Fibroblast of villous mesenchyme (primary cell): ENCODE measurements around the gene AP5B1. TPM values are rescaled to one million over a fixed set of nuclear protein-coding genes. Genes with fewer than 3 reads are reported as not detected.
"Not testable (repeated sequence)": the region's sequence is repeated elsewhere in the genome, so short reads cannot be mapped to it uniquely, and the experiment has no call there.

ENCODE experiments used
- DNase-seq: peaks from one replicate; pipeline ENCODE4 v3.0.0-alpha.2; 2010; ENCODE audit warnings: low read depth
- H3K4me3 ChIP-seq: 2 replicates; pipeline ENCODE4 v1.5.1; 2011; ENCODE audit warnings: low read depth, mild to moderate bottlenecking, low read length
- total RNA-seq: library from RNA; depleted of rRNA; stranded (reverse); fragments of >200 nt; gene quantifications from 2 replicates; pipeline ENCODE4 v1.2.3, GENCODE V29; 2012
- TF ChIP-seq, protein P1 (sequence below): IDR thresholded peaks from 2 replicates; pipeline ENCODE4 v1.5.1; 2012; ENCODE audit warnings: low read depth, mild to moderate bottlenecking, low read length; ENCODE audit not compliant: insufficient read depth

The AP5B1 gene
- total RNA-seq, 1 donor, result 13.8 TPM

DNA sequence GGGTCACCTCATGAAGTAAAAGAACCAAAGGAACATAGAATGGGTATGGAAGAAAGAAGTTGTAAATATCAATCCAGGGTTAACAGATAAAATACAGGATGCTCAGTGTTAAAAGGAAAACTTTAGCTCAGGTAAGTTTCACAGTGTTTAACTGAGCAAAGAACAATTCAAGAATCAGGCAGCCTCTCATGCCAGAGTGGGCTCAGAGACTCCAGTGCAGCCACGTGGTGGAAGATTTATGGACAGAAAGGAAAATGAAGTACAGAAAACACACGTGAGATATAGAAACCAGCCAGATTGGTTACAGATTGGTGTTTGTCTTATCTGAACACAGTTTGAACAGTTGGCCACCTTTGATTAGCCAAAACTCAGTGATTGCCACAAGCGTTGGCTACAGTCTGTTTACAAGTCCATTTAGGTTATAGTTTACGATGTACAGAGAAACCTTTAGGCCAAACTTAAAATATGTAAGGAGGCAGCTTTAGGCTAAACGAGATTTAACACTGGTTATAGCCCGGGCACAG, 9.1 kb downstream of the AP5B1 start:
- no peak for DNase-seq
- no peak overlapping the region for H3K4me3 ChIP-seq
- TF ChIP-seq, protein P1, sequence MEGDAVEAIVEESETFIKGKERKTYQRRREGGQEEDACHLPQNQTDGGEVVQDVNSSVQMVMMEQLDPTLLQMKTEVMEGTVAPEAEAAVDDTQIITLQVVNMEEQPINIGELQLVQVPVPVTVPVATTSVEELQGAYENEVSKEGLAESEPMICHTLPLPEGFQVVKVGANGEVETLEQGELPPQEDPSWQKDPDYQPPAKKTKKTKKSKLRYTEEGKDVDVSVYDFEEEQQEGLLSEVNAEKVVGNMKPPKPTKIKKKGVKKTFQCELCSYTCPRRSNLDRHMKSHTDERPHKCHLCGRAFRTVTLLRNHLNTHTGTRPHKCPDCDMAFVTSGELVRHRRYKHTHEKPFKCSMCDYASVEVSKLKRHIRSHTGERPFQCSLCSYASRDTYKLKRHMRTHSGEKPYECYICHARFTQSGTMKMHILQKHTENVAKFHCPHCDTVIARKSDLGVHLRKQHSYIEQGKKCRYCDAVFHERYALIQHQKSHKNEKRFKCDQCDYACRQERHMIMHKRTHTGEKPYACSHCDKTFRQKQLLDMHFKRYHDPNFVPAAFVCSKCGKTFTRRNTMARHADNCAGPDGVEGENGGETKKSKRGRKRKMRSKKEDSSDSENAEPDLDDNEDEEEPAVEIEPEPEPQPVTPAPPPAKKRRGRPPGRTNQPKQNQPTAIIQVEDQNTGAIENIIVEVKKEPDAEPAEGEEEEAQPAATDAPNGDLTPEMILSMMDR, result no peak

DNA sequence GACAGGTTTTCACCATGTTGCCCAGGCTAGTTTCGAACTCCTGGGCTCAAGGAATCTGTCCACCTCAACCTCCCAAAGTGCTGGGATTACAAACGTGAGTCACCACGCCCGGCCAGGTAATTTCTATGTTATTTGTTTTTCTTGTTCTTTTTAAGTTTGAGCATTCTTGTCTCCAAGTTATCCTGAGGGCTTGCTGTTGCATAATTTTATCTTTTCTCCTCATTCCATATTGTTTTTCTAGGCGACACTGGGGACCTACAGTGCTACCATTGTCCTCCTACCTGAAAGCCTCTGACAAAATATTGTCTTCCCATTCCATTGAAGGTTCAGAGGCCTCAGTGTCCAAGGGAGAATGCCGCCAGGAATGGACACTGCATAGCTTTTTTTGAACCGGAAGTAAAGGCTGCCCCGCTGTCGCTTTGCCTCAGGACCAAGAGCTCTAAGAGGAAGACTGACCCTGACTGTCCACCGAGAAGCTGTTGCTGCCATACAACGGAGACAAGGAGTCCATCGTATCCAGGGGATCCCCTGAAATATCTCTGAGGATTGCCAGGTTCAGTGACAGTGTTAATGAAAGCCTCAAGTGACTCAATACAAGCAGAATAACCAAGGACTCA, 9.7 kb downstream of the AP5B1 start:
- DNase-seq, result no peak
- TF ChIP-seq, protein P1, result no peak
- no peak overlapping the region for H3K4me3 ChIP-seq

DNA sequence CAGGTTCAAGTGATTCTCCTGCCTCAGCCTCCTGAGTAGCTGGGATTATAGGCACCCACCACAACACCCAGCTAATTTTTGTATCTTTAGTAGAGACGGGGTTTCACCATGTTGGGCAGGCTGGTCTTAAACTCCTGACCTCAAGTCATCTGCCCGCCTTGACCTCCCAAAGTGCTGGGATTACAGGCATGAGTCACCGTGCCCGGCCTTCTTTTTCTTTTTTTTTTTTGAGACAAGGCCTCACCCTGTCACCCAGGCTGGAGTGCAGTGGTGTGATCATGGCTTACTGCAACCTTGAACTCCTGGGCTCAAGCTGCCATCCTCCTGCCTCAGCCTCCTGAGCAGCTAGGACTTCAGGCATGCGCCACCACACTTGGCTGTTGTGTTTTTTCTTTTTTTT, 13.0 kb downstream of the AP5B1 start:
- peak; percentile 58 for DNase-seq
- H3K4me3 ChIP-seq, result not testable (repeated sequence)

DNA sequence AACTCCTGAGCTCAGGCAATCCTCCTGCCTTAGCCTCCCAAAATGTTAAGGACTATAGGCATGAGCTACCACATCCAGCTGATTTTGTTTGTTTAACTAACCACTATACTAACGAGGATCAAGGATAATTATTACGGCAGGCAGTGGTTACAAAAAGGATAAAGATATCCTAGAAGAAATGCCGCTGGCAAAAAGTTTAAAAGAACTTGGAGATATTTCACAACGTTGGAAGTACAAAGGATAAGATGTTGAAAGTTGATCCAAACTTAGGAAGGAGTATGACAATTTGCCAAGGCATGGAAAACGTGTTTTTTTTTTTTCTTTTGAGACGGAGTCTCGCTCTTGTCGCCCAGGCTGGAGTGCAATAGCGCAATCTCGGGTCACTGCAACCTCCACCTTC, 13.4 kb downstream of the AP5B1 start:
- no peak overlapping the region for H3K4me3 ChIP-seq
- DNase-seq, result peak; percentile 78
- TF ChIP-seq, protein P1, result no peak

DNA sequence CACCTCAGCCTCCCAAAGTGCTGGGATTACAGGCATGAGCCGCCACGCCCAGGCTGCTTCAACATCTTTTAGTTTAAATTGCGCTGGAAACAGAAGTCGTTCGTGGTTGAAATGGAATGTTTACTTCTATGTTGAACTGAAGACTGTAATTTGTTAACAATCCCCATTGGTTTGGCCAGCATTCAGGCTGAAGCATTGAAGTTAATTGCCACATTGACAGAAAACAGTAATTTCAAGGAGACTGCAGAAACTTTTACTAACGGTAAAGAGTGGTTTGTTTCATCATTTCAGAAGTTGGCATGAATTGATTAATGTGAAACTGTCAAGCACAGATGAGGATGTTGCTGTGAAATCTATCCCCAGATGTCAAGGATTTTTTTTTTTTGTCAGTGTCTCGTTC, 14.2 kb downstream of the AP5B1 start:
- peak; percentile 85 for DNase-seq
- H3K4me3 ChIP-seq, result no peak overlapping the region
- TF ChIP-seq, protein P1, result no peak

DNA sequence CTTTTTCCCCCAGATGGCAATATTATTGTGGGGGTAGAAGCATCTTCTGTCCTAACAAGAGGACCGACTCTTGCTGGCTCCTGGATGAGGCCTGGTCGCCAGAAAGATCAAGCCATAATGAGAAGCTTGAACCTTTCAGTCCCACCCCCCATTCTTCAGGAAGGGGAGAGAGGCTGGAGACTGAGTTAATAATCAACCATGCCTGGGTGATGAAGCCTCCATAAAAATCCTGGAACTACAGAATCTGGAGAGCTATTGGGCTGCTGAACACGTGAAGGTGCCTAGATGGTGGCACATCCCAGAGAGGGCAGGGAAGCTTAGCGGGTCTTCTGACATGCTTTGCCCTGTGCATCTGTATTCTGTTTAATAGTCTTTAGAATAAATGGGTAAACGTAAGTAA, 16.3 kb downstream of the AP5B1 start:
- TF ChIP-seq, protein P1, result no peak
- H3K4me3 ChIP-seq, result no peak overlapping the region
- DNase-seq, result no peak

DNA sequence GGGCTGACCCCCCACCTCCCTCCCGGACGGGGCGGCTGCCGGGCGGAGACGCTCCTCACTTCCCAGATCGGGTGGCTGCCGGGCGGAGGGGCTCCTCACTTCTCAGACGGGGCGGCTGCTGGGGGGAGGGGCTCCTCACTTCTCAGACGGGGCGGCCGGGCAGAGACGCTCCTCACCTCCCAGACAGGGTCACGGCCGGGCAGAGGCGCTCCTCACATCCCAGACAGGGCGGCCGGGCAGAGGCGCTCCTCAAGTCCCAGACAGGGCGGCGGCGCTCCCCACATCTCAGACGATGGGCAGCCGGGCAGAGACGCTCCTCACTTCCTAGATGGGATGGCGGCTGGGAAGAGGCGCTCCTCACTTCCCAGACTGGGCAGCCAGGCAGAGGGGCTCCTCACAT, 18.0 kb downstream of the AP5B1 start:
- not testable (repeated sequence) for H3K4me3 ChIP-seq, DNase-seq

DNA sequence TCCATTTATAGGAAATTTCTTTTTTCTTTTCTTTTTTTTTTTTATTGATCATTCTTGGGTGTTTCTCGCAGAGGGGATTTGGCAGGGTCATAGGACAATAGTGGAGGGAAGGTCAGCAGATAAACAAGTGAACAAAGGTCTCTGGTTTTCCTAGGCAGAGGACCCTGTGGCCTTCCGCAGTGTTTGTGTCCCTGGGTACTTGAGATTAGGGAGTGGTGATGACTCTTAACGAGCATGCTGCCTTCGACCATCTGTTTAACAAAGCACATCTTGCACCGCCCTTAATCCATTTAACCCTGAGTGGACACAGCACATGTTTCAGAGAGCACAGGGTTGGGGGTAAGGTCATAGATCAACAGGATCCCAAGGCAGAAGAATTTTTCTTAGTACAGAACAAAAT, 18.6 kb downstream of the AP5B1 start:
- not testable (repeated sequence) for DNase-seq

More for the DNA sequence above, 18.6 kb downstream of the AP5B1 start:
- not testable (repeated sequence) for H3K4me3 ChIP-seq
